ENCODE measurements around the gene RPL18A. TPM values are rescaled to one million over a fixed set of nuclear protein-coding genes. Genes with fewer than 3 reads are reported as not detected.

RPL18A gene
- 1,833 to 2,279 TPM (median 2,212 TPM) in 5 replicates for total RNA-seq (2022; extraction: Qiagen RNA extraction)

GRCh38 chr19:17859533-17860330 lies at the start of gene RPL18A:
Gene RPL18A (plus strand): TSS chr19:17859910. CDS start chr19:17859957, 47 bp downstream.

GRCh38 chr19:17821190-17821589 lies 38.5 kb upstream of the RPL18A start, which contains the start of gene INSL3:
Gene INSL3 (minus strand): TSS chr19:17821519. CDS start chr19:17821506, 13 bp downstream.

DNA sequence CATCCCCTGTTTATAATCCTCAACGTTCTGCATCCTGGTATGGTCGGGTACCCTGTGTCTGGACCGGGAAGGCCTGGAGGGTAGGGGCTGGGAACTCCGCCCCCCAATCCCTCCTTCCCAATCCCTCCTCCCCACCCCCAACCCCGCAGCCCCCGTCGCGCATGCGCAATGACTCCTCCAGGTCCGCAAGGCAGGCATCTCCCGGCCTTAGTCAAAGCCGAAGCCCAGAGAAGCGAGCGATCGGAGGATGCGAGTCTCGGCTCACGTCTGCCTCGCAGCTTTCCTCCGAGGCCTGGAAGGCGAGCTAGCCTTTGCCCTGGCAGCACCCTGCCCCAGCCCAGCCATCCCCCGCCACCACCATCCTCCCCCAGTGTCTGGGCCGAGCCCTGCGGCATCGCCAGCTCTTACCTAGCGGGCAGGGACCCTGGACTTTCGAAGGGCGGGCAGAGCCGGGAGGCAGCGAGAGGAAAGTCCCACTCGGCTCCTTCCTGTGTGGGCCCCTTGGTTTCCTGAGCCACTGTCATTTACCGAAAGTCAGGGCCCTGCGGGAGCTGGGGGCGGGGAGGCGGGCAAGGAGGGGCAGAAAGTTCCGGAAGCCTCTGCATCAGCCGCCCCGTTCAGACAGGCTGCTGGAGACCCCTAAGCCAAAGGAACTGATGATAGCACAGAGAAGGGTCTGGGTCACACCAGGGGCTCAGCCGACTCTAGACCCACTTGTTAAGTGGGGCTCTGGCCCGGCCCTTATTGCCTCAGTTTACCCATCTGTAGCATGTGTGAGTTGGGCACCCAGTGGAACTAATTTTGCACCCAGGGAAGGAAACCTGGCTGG lies 12.0 kb upstream of the RPL18A start, which contains the start of gene JAK3:
Gene JAK3, minus strand, starts transcription at position 445 of the 829 bp plus-strand sequence. CDS start 3,565 bp downstream, outside the sequence.

DNA sequence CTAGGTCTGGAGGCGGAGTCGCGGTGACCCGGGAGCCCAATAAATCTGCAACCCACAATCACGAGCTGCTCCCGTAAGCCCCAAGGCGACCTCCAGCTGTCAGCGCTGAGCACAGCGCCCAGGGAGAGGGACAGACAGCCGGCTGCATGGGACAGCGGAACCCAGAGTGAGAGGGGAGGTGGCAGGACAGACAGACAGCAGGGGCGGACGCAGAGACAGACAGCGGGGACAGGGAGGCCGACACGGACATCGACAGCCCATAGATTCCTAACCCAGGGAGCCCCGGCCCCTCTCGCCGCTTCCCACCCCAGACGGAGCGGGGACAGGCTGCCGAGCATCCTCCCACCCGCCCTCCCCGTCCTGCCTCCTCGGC lies 12.2 kb downstream of the RPL18A start, which contains the start of gene SLC5A5:
Gene SLC5A5, plus strand, starts transcription at position 68 of the 373 bp plus-strand sequence. CDS start 375 bp downstream, outside the sequence.

Other genes starting within 250 kb of the RPL18A start
- gene UNC13A, start 171.6 kb upstream of the RPL18A start, total RNA-seq (2022; extraction: Qiagen RNA extraction), result 1.3 to 2.0 TPM (median 1.7 TPM) in 5 replicates
- 21.2 to 37.0 TPM (median 31.1 TPM) in 5 replicates for gene MAP1S, start 140.4 kb upstream of the RPL18A start, total RNA-seq (2022; extraction: Qiagen RNA extraction)
- 17.7 to 21.9 TPM (median 17.9 TPM) in 5 replicates for gene FCHO1, start 108.4 kb upstream of the RPL18A start, total RNA-seq (2022; extraction: Qiagen RNA extraction)
- gene B3GNT3, start 64.8 kb upstream of the RPL18A start, total RNA-seq (2022; extraction: Qiagen RNA extraction), result 3.6 to 4.9 TPM (median 4.3 TPM) in 5 replicates
- 0.33 to 0.85 TPM (median 0.60 TPM) in 5 replicates for gene INSL3, start 38.4 kb upstream of the RPL18A start, total RNA-seq (2022; extraction: Qiagen RNA extraction)
- 0.18 to 0.41 TPM (median 0.29 TPM) in 5 replicates for gene JAK3, start 11.9 kb upstream of the RPL18A start, total RNA-seq (2022; extraction: Qiagen RNA extraction)
- gene SLC5A5, start 12.0 kb downstream of the RPL18A start, total RNA-seq (2022; extraction: Qiagen RNA extraction), result 0.12 to 0.20 TPM (median 0.15 TPM) in 5 replicates
- 97.0 to 117 TPM (median 111 TPM) in 5 replicates for gene CCDC124, start 73.1 kb downstream of the RPL18A start, total RNA-seq (2022; extraction: Qiagen RNA extraction)
- gene KCNN1, start 107.2 kb downstream of the RPL18A start, total RNA-seq (2022; extraction: Qiagen RNA extraction), result 0.22 to 0.53 TPM (median 0.49 TPM) in 5 replicates
- gene ARRDC2, start 148.3 kb downstream of the RPL18A start, total RNA-seq (2022; extraction: Qiagen RNA extraction), result 38.1 to 52.5 TPM (median 48.2 TPM) in 5 replicates
- gene IL12RB1, start 227.0 kb downstream of the RPL18A start, total RNA-seq (2022; extraction: Qiagen RNA extraction), result not detected in 5 replicates
- 1.5 to 2.4 TPM (median 2.1 TPM) in 5 replicates for gene MAST3, start 237.9 kb downstream of the RPL18A start, total RNA-seq (2022; extraction: Qiagen RNA extraction)

Measured in A549 treated with Mapracorat at 1 μM for 4 hours (cell line).